Central memory CD8-positive, alpha-beta T cell (primary cell): ENCODE results near the gene GNAS.

ENCODE experiments used
- ATAC-seq: fragments of 150-1000 bp; cut with Tn5 transposase; replicated peaks from 2 replicates; pipeline ENCODE4 v1.10.0; 2022; ENCODE audit warnings: mild to moderate bottlenecking, moderate FRiP score, moderate number of reproducible peaks; ENCODE audit not compliant: poor library complexity, severe bottlenecking; ENCODE audit errors: extremely low read depth
- DNase-seq, 2 donors: peaks; one replicate each; pipeline ENCODE4 v3.0.0; 2021; ENCODE audit warnings: low spot score in 2 of 2
- H3K27ac Mint-ChIP-seq: one replicate; pipeline ENCODE4 v1.8.0; 2022; ENCODE audit warnings: low read depth, mild to moderate bottlenecking, moderate library complexity, mixed read lengths
- H3K27me3 Mint-ChIP-seq: one replicate; pipeline ENCODE4 v1.8.0; 2022; ENCODE audit warnings: mixed read lengths
- H3K36me3 Mint-ChIP-seq: one replicate; pipeline ENCODE4 v1.8.0; 2022; ENCODE audit warnings: mild to moderate bottlenecking, moderate library complexity, mixed read lengths; ENCODE audit not compliant: insufficient read depth
- H3K4me1 Mint-ChIP-seq: one replicate; pipeline ENCODE4 v1.8.0; 2022; ENCODE audit warnings: mixed read lengths
- H3K4me3 Mint-ChIP-seq: one replicate; pipeline ENCODE4 v1.8.0; 2022; ENCODE audit warnings: mild to moderate bottlenecking, moderate library complexity, mixed read lengths
- H3K9me3 Mint-ChIP-seq: one replicate; pipeline ENCODE4 v1.8.0; 2022; ENCODE audit warnings: mixed read lengths

Gene GNAS

GRCh38 chr20:58921564-58921963 is 69.0 kb downstream of the GNAS start:
- Mint-ChIP-seq H3K36me3 (peaks cover 2% of the 10 kb centered on the region), H3K27me3 (no peaks in the 10 kb centered on the region), H3K9me3 (no peaks in the 10 kb centered on the region), H3K4me1 (no peaks in the 10 kb centered on the region), H3K4me3 (no peak overlapping the region), H3K27ac (no peak overlapping the region)
- ATAC-seq (no peak), DNase-seq (no peak)

DNA sequence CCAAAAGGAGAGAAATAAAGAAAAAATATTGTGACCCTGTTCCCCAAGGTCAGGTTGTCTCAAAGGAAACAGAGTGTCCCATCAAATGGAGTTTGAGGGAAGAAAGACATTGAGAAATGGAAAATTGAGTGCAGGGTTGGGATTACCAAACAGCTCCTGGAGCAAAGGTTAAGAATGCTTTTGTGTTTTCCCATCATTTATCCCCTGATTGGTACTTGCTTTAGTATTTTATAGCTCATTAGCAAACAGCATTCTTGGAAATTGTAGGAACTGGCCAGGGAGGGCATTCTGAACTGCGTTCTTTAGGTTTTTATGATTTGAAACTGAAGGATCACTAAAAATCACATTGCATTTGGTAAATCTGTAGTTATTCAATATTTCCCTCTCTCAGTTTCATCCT is 69.5 kb downstream of the GNAS start:
- no peaks in the 10 kb centered on the region for H3K4me1 Mint-ChIP-seq
- H3K9me3 Mint-ChIP-seq, result no peaks in the 10 kb centered on the region
- DNase-seq (no peak), ATAC-seq (no peak)
- peaks cover 2% of the 10 kb centered on the region for H3K36me3 Mint-ChIP-seq
- no peaks in the 10 kb centered on the region for H3K27me3 Mint-ChIP-seq
- no peak overlapping the region for H3K4me3 Mint-ChIP-seq
- no peak overlapping the region for H3K27ac Mint-ChIP-seq

DNA sequence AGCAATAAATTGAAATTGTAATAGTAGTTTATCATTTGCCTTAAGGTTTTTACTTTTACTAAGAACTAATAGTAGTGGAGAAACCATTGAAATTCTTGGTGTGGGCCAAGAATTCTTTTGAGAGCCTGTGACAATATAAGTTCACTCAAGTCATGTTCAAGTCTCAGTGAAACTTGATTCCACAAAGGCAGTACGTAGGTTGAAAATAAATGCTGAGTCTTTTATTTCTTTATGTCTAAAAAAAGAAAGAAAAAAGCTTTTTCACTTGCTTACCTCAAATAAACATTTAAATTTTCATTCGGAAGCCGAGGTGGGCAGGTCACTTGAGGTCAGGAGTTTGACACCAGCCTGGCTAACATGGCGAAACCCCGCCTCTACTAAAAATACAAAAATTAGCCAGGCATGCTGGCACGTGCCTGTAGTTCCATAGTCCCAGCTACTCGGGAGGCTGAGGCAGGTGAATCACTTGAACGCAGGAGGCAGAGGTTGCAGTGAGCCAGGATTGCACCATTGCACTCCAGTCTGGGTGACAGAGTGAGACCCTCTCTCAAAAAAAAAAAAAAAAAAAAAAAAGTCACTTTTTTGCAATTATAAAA is 70.7 kb downstream of the GNAS start:
- Mint-ChIP-seq H3K36me3 (peaks cover 2% of the 10 kb centered on the region), H3K4me3 (no peak overlapping the region), H3K27ac (no peak overlapping the region), H3K4me1 (no peaks in the 10 kb centered on the region), H3K9me3 (no peaks in the 10 kb centered on the region), H3K27me3 (no peaks in the 10 kb centered on the region)
- ATAC-seq, result no peak
- DNase-seq, result no peak

GRCh38 chr20:58926802-58927489 is 74.4 kb downstream of the GNAS start:
- no peak overlapping the region for H3K4me3 Mint-ChIP-seq
- no peak overlapping the region for H3K27ac Mint-ChIP-seq
- H3K27me3 Mint-ChIP-seq, result peaks cover 32% of the 10 kb centered on the region
- DNase-seq, result no peak
- H3K4me1 Mint-ChIP-seq, result no peaks in the 10 kb centered on the region
- ATAC-seq, result no peak
- no peaks in the 10 kb centered on the region for H3K9me3 Mint-ChIP-seq
- H3K36me3 Mint-ChIP-seq, result peaks cover 2% of the 10 kb centered on the region

DNA sequence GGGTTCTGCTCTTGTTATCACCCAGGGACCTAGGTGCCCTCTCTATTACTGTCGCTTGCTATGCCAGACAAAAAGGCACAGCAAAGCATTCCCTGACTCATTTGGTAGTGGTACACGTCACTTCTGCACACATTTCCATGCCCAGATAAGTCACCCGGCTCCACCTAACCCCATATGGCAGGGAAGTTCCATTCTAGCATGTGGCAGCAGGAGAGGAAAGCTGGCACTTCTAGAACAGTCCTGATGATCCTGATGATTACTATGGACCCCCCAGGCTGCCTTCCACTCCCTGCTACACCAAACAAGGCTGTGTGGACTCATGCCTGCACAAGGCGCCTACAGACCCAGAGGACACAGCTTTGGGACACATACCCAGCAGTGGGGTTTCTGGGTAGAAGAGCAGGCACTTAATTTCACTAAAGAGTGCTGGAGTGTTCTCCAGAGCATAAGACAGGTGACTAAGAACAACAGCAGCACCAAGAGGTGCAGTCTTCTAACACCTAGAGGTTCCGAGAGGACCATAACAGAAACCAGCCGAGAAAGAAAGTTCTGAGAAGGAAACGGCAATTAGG is 75.1 kb downstream of the GNAS start:
- Mint-ChIP-seq H3K27ac (no peak overlapping the region), H3K36me3 (peaks cover 3% of the 10 kb centered on the region), H3K4me3 (no peak overlapping the region), H3K4me1 (no peaks in the 10 kb centered on the region), H3K27me3 (peaks cover 38% of the 10 kb centered on the region), H3K9me3 (no peaks in the 10 kb centered on the region)
- ATAC-seq (no peak), DNase-seq (no peak)

GRCh38 chr20:58930496-58930895 is 78.0 kb downstream of the GNAS start:
- H3K27ac Mint-ChIP-seq, result no peak overlapping the region
- H3K4me3 Mint-ChIP-seq, result no peak overlapping the region
- no peak for DNase-seq
- H3K27me3 Mint-ChIP-seq, result peaks cover 64% of the 10 kb centered on the region
- H3K4me1 Mint-ChIP-seq, result no peaks in the 10 kb centered on the region
- H3K36me3 Mint-ChIP-seq, result peaks cover 1% of the 10 kb centered on the region
- no peak for ATAC-seq
- no peaks in the 10 kb centered on the region for H3K9me3 Mint-ChIP-seq

- Mint-ChIP-seq H3K27ac (no peak overlapping the region), H3K27me3 (peaks cover 80% of the 10 kb centered on the region), H3K4me3 (no peak overlapping the region), H3K9me3 (no peaks in the 10 kb centered on the region), H3K4me1 (no peaks in the 10 kb centered on the region), H3K36me3 (peaks cover 1% of the 10 kb centered on the region)
- ATAC-seq (no peak), DNase-seq (no peak)
Observed at GRCh38 chr20:58932170-58932569, 79.7 kb downstream of the GNAS start.

GRCh38 chr20:58938078-58938477 is 85.6 kb downstream of the GNAS start:
- Mint-ChIP-seq H3K9me3 (no peaks in the 10 kb centered on the region), H3K27me3 (peaks cover 55% of the 10 kb centered on the region), H3K36me3 (no peaks in the 10 kb centered on the region), H3K4me1 (no peaks in the 10 kb centered on the region), H3K4me3 (no peak overlapping the region), H3K27ac (no peak overlapping the region)
- DNase-seq (no peak), ATAC-seq (no peak)

DNA sequence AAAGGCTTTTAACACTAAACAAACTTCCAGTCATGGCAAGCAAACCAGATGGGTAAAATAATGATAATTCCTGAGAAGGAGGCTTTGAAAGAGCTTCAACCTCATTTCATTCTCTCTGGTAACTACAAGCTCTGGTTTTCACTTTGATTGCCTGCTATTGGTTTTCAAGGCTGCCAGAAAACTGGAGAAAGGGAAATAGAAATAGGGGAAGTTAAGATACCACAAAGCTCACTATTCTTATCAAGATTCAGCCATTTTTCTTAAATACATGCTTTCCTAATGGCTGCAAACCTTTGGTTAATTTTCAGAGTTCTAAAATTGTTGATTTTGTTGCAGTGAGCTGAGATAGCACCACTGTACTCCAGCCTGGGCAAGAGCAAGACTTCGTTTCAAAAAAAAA is 86.0 kb downstream of the GNAS start:
- no peaks in the 10 kb centered on the region for H3K9me3 Mint-ChIP-seq
- DNase-seq (no peak), ATAC-seq (no peak)
- H3K4me1 Mint-ChIP-seq, result no peaks in the 10 kb centered on the region
- peaks cover 50% of the 10 kb centered on the region for H3K27me3 Mint-ChIP-seq
- no peaks in the 10 kb centered on the region for H3K36me3 Mint-ChIP-seq
- no peak overlapping the region for H3K27ac Mint-ChIP-seq
- H3K4me3 Mint-ChIP-seq, result no peak overlapping the region

GRCh38 chr20:58941471-58941870 is 89.0 kb downstream of the GNAS start:
- H3K27ac Mint-ChIP-seq, result no peak overlapping the region
- H3K4me3 Mint-ChIP-seq, result no peak overlapping the region
- peaks cover 21% of the 10 kb centered on the region for H3K27me3 Mint-ChIP-seq
- no peaks in the 10 kb centered on the region for H3K36me3 Mint-ChIP-seq
- no peaks in the 10 kb centered on the region for H3K4me1 Mint-ChIP-seq
- no peaks in the 10 kb centered on the region for H3K9me3 Mint-ChIP-seq
- ATAC-seq, result no peak
- DNase-seq, result no peak

DNA sequence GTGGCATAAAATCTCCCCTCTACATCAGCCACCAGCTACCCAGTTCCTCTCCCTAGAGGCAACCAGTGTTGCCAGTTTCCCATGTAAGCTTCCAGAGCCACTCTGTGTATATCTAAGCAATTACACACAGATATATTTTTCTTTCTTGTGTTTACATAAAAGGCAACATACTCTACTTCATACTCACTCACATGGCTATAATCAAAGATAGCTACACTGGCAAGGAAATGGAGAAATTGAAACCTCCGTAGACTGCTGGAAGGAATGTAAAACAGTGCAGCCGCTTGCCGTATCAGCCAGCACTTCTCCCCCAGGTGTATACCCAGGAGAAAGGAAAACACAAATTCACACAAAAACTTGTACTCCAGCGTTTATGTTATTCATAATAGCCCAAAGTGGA is 90.0 kb downstream of the GNAS start:
- DNase-seq, result no peak
- H3K27ac Mint-ChIP-seq, result no peak overlapping the region
- peaks cover 12% of the 10 kb centered on the region for H3K27me3 Mint-ChIP-seq
- no peaks in the 10 kb centered on the region for H3K9me3 Mint-ChIP-seq
- no peak for ATAC-seq
- no peak overlapping the region for H3K4me3 Mint-ChIP-seq
- no peaks in the 10 kb centered on the region for H3K4me1 Mint-ChIP-seq
- H3K36me3 Mint-ChIP-seq, result no peaks in the 10 kb centered on the region

DNA sequence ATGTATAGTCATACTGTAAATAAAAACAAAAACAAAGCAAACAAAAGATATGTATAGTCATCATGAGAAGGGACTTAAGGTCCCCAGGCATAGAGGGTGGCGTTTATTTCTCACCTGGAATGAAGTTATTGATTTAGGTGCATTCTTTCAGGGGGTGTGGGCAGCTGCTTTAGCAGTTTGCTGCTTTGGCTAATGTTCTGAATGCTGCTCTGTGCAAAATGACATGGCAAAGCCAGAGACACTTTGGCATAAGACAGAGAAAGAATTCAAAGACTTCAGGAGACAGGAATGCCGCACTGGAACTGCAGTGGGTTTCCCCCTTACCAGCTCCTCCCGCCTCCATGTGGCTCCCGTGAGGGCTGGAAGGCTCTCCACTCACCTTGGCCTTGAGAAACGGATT is 92.1 kb downstream of the GNAS start:
- peaks cover 20% of the 10 kb centered on the region for H3K27me3 Mint-ChIP-seq
- DNase-seq (no peak), ATAC-seq (no peak)
- no peaks in the 10 kb centered on the region for H3K4me1 Mint-ChIP-seq
- no peak overlapping the region for H3K27ac Mint-ChIP-seq
- H3K4me3 Mint-ChIP-seq, result no peak overlapping the region
- H3K9me3 Mint-ChIP-seq, result no peaks in the 10 kb centered on the region
- no peaks in the 10 kb centered on the region for H3K36me3 Mint-ChIP-seq

GRCh38 chr20:58945965-58946631 is 93.6 kb downstream of the GNAS start:
- no peak overlapping the region for H3K27ac Mint-ChIP-seq
- no peaks in the 10 kb centered on the region for H3K36me3 Mint-ChIP-seq
- no peak overlapping the region for H3K4me3 Mint-ChIP-seq
- DNase-seq, result no peak
- peaks cover 34% of the 10 kb centered on the region for H3K27me3 Mint-ChIP-seq
- H3K4me1 Mint-ChIP-seq, result no peaks in the 10 kb centered on the region
- ATAC-seq, result no peak
- no peaks in the 10 kb centered on the region for H3K9me3 Mint-ChIP-seq
